ENCODE results near the gene AP4B1. TPM values are rescaled to one million over a fixed set of nuclear protein-coding genes. Genes with fewer than 3 reads are reported as not detected.

The AP4B1 gene
- total RNA-seq, 1 experiment from 2014 or later, result 11.1 TPM

- H3K36me3 ChIP-seq (ENCODE audit: control insufficient read depth in 1 of 2, insufficient read depth in 2 of 2, low read length in 2 of 2), result no peaks in the 10 kb centered on the region
- RAD21 ChIA-PET (ENCODE audit: low non-redundant PET in 1 of 2, low total read pairs in 2 of 2, uncharacterized antibody in 2 of 2, unreplicated experiment in 2 of 2), result no interaction called here
- H4K20me1 ChIP-seq (ENCODE audit: insufficient read depth), result no peaks in the 10 kb centered on the region
- ATAC-seq (no peak), DNase-seq (ENCODE audit: low read depth, low spot score) (no peak)
- H3K9me3 ChIP-seq (ENCODE audit: control insufficient read depth in 1 of 2, insufficient read depth in 1 of 2, low read depth in 1 of 2, low read length in 2 of 2), result no peaks in the 10 kb centered on the region
- H3K27ac ChIP-seq (ENCODE audit: low read depth, low read length), result no peak overlapping the region
- no TSS peak for BruUV-seq (replicated peaks)
- H3K79me2 ChIP-seq (ENCODE audit: insufficient read depth, low read length), result no peaks in the 10 kb centered on the region
- no peaks in the 10 kb centered on the region for H3K27me3 ChIP-seq (ENCODE audit: insufficient read depth, low read length)
- peaks cover 0 to 7% of the 10 kb centered on the region in 2 experiments; a peak in 1 of 4 replicates for H3K4me1 ChIP-seq (ENCODE audit: control insufficient read depth in 1 of 2, insufficient read depth in 2 of 2, low read length in 2 of 2)
- TF ChIP-seq EZH2phosphoT487 (IDR thresholded peaks at IDR 0.05; ENCODE audit: borderline replicate concordance) (no peak), EZH2 (IDR thresholded peaks at IDR 0.05) (no peak), FOSL1 (IDR thresholded peaks at IDR 0.05; ENCODE audit: low read depth) (no peak), CBX3 (IDR thresholded peaks at IDR 0.05; ENCODE audit: low read depth) (no peak), POLR2AphosphoS5 (IDR thresholded peaks at IDR 0.05; ENCODE audit: low read depth, low read length) (no peak), ZNF274 (IDR thresholded peaks at IDR 0.05; ENCODE audit: low read depth, low read length) (no peak), ZBTB33 (IDR thresholded peaks at IDR 0.05; ENCODE audit: extremely low read depth, insufficient replicate concordance, low read length) (no peak), JUND (IDR thresholded peaks at IDR 0.05) (no peak), RAD21 (IDR thresholded peaks at IDR 0.05; ENCODE audit: low read depth) (no peak), ZFX (IDR thresholded peaks at IDR 0.05) (no peak), EGR1 (IDR thresholded peaks at IDR 0.05; ENCODE audit: low read depth) (no peak), YY1 (IDR thresholded peaks at IDR 0.05; ENCODE audit: extremely low read depth, insufficient replicate concordance, low read depth, low read length) (no peak), TCF7L2 (IDR thresholded peaks at IDR 0.05; ENCODE audit: borderline replicate concordance, extremely low read depth, insufficient read depth, insufficient read length) (no peak), CTCF (IDR thresholded peaks at IDR 0.05 in 2 of 3, conservative IDR thresholded peaks at IDR 0.05 in 1 of 3; ENCODE audit: borderline replicate concordance in 1 of 3, insufficient read depth in 1 of 3, low read depth in 2 of 3, low read length in 2 of 3) (no peak), MAX (IDR thresholded peaks at IDR 0.05) (no peak), ATF3 (IDR thresholded peaks at IDR 0.05) (no peak), SP1 (IDR thresholded peaks at IDR 0.05; ENCODE audit: low read depth) (no peak), SIN3A (IDR thresholded peaks at IDR 0.05; ENCODE audit: low read depth) (no peak)
- intact Hi-C loops (cut with micrococcal nuclease), result no loop called here
- no peaks in the 10 kb centered on the region for H3K9me2 ChIP-seq (ENCODE audit: insufficient read depth)
- H3K9ac ChIP-seq (ENCODE audit: low read length), result no peak overlapping the region
- POLR2A ChIA-PET, result no interaction called here
- no peak overlapping the region for H3K4me3 ChIP-seq (replicated peaks in 1 of 2; ENCODE audit: low read depth in 1 of 2, low read length in 2 of 2)
- no peak overlapping the region for H2AFZ ChIP-seq (ENCODE audit: low read depth, low read length, poor library complexity, severe bottlenecking)
- CTCF ChIA-PET, result no interaction called here
- H3K4me2 ChIP-seq (ENCODE audit: low read length), result no peak overlapping the region
Observed at GRCh38 chr1:113870778-113871177, 33.8 kb downstream of the AP4B1 start.
